Erythroblast (primary cell): ENCODE measurements around the gene PAPSS1.

ENCODE experiments used
- GATA1 ChIP-seq: IDR thresholded peaks from 2 replicates; pipeline ENCODE4 v1.6.1; 2011; ENCODE audit warnings: low read depth, mild to moderate bottlenecking, control low read depth, low read length, moderate library complexity
- POLR2A ChIP-seq: IDR thresholded peaks from 2 replicates; pipeline ENCODE4 v1.6.1; 2011; ENCODE audit warnings: mild to moderate bottlenecking, low read length

GRCh38 chr4:107740950-107741701 is 21.1 kb upstream of the PAPSS1 start:
- TF ChIP-seq POLR2A (no peak), GATA1 (no peak)
